Heart left ventricle (tissue), 13 donors: Measurements from ENCODE around the gene NLGN2.
"Not testable (repeated sequence)": the region's sequence is repeated elsewhere in the genome, so short reads cannot be mapped to it uniquely, and the experiment has no call there.

Source experiments
- CTCF ChIP-seq, 12 donors: fragments of 200-600 bp; sonication (generic) in 4 of 12; IDR thresholded peaks; one replicate each; pipeline versions ENCODE4 v1.5.0 to v1.8.0; 2018 to 2022; ENCODE audit warnings: antibody characterized with exemption in 12 of 12, mild to moderate bottlenecking in 5 of 12
- POLR2A ChIP-seq, 2 donors: fragments of 450-650 bp; IDR thresholded peaks; one replicate each; pipeline ENCODE4 v1.6.1; 2017; ENCODE audit warnings: antibody characterized with exemption in 2 of 2, mild to moderate bottlenecking in 2 of 2, moderate library complexity in 2 of 2
- donor health status: ischemic (EF 13 %, LVEDD 7.1; RV severe dilation, severe dysfunction).
- donor health status: DM: no; HTN: yes; CAD: no.
- donor health status: DM: no; HTN: no; CAD: no.
- donor health status: ischemic (EF 25% LVEDD 6.9; RV normal size, moderate dysfunction).
- donor health status: ischemic (EF 25% LVEDD 5.7; RV mildly dilated, moderate dysfunction).
- donor health status: ischemic (EF 35%, LVEDD 5.7; RV mildly dilated, moderate dysfunction).
- donor health status: nonischemic (EF 11% LVEDD 7.7; RV severe dilation, severe dysfunction).
- donor health status: DM: yes; HTN: yes; CAD: no.
- donor health status: PGD.
- donor health status: ischemic (EF 29% LVEDD 5.4; RV normal size, mild dysfunction).
- donor health status: nonischemic (EF 23%, LVEDD 6.1; RV moderate dilation, normal function).

GRCh38 chr17:7365963-7366362 is 41.7 kb upstream of the NLGN2 start:
- not testable (repeated sequence) for TF ChIP-seq CTCF, POLR2A (IDR thresholded peaks at IDR 0.05)
